GM23338 (cell line): Measurements from ENCODE around the gene MRTFA. TPM values are rescaled to one million over a fixed set of nuclear protein-coding genes. Genes with fewer than 3 reads are reported as not detected.
A peak's percentile ranks its signal among the peaks of the same experiment; 100 is the strongest.

Source experiments
- ATAC-seq: fragments of 200-7000 bp; cut with Tn5 transposase; 3 replicates; pipeline ENCODE4 v1.9.1; 2020
- DNase-seq: peaks from one replicate; pipeline ENCODE4 v3.0.0-alpha.2; 2015; ENCODE audit warnings: low spot score
- H2AFZ ChIP-seq: fragments of 200-600 bp; sonication (generic); 2 replicates; pipeline ENCODE4 v1.8.0; 2016; ENCODE audit warnings: antibody characterized with exemption, mild to moderate bottlenecking, moderate library complexity
- H3F3A ChIP-seq: fragments of 200-600 bp; sonication (generic); replicated peaks from 2 replicates; pipeline ENCODE4 v1.8.0; 2017; ENCODE audit warnings: antibody characterized with exemption, mixed run types, low read depth
- H3K27ac ChIP-seq: fragments of 200-600 bp; sonication (generic); 2 replicates; pipeline ENCODE4 v1.6.1; 2016; ENCODE audit warnings: low read depth
- H3K27me3 ChIP-seq: fragments of 200-600 bp; sonication (generic); 2 replicates; pipeline ENCODE4 v1.8.0; 2016; ENCODE audit warnings: mild to moderate bottlenecking, mixed run types, moderate library complexity; ENCODE audit not compliant: insufficient read depth
- H3K36me3 ChIP-seq: fragments of 200-600 bp; sonication (generic); 2 replicates; pipeline ENCODE4 v1.8.0; 2016; ENCODE audit warnings: mild to moderate bottlenecking; ENCODE audit not compliant: insufficient read depth
- H3K4me1 ChIP-seq: fragments of 200-600 bp; sonication (generic); 2 replicates; pipeline ENCODE4 v1.8.0; 2016; ENCODE audit warnings: mild to moderate bottlenecking, moderate library complexity; ENCODE audit not compliant: insufficient read depth
- H3K4me2 ChIP-seq: fragments of 200-600 bp; sonication (generic); 2 replicates; pipeline ENCODE4 v1.7.1; 2017; ENCODE audit warnings: mixed run types
- H3K4me3 ChIP-seq: fragments of 200-600 bp; sonication (generic); 2 replicates; pipeline ENCODE4 v1.6.1; 2016; ENCODE audit warnings: mixed run types
- H3K79me2 ChIP-seq: fragments of 200-600 bp; sonication (generic); replicated peaks from 2 replicates; pipeline ENCODE4 v1.8.0; 2017; ENCODE audit warnings: mild to moderate bottlenecking; ENCODE audit not compliant: insufficient read depth
- H3K9me2 ChIP-seq: fragments of 200-600 bp; sonication (generic); 2 replicates; pipeline ENCODE4 v1.8.0; 2017; ENCODE audit not compliant: insufficient read depth
- H4K20me1 ChIP-seq: fragments of 200-600 bp; sonication (generic); replicated peaks from 2 replicates; pipeline ENCODE4 v1.8.0; 2017; ENCODE audit warnings: mild to moderate bottlenecking; ENCODE audit not compliant: insufficient read depth
- H3K27ac Mint-ChIP-seq: 2 replicates; pipeline ENCODE4 v1.8.0; 2020; ENCODE audit warnings: inconsistent platforms, mild to moderate bottlenecking, moderate library complexity, mixed read lengths
- H3K27me3 Mint-ChIP-seq: 3 replicates; pipeline ENCODE4 v1.8.0; 2022; ENCODE audit warnings: low read depth, mild to moderate bottlenecking, moderate library complexity, mixed read lengths, inconsistent platforms; ENCODE audit not compliant: insufficient read depth, poor library complexity
- H3K36me3 Mint-ChIP-seq: 3 replicates; pipeline ENCODE4 v1.8.0; 2021; ENCODE audit warnings: low read depth, mild to moderate bottlenecking, inconsistent platforms, moderate library complexity, mixed read lengths
- H3K4me1 Mint-ChIP-seq: 3 replicates; pipeline ENCODE4 v1.8.0; 2020; ENCODE audit warnings: mild to moderate bottlenecking, inconsistent platforms, mixed read lengths
- H3K4me3 Mint-ChIP-seq: 3 replicates; pipeline ENCODE4 v1.8.0; 2021; ENCODE audit warnings: moderate library complexity, mild to moderate bottlenecking, inconsistent platforms, mixed read lengths
- H3K9me3 Mint-ChIP-seq: 3 replicates; pipeline ENCODE4 v1.8.0; 2020; ENCODE audit warnings: moderate library complexity, mild to moderate bottlenecking, inconsistent platforms, mixed read lengths
- CREB1 ChIP-seq: fragments of 250-450 bp; sonication (Bioruptor Pico); IDR thresholded peaks from 2 replicates; pipeline ENCODE4 v1.5.0; 2020; ENCODE audit warnings: low read depth, mild to moderate bottlenecking, moderate library complexity
- EZH2 ChIP-seq: fragments of 200-600 bp; sonication (generic); IDR thresholded peaks from one replicate; pipeline ENCODE4 v1.8.0; 2017; ENCODE audit warnings: antibody characterized with exemption, mild to moderate bottlenecking, low read depth; ENCODE audit not compliant: unreplicated experiment
- EZH2phosphoT487 ChIP-seq: fragments of 200-600 bp; sonication (generic); IDR thresholded peaks from one replicate; pipeline ENCODE4 v1.8.1; 2018; ENCODE audit warnings: antibody characterized with exemption; ENCODE audit not compliant: unreplicated experiment
- NANOG ChIP-seq: IDR thresholded peaks from 2 replicates; pipeline ENCODE4 v1.6.1; 2016; ENCODE audit warnings: antibody characterized with exemption, borderline replicate concordance
- POLR2AphosphoS5 ChIP-seq: IDR thresholded peaks from 2 replicates; pipeline ENCODE4 v1.6.1; 2016; ENCODE audit warnings: antibody characterized with exemption, low read depth
- STAT1 ChIP-seq: IDR thresholded peaks from one replicate; pipeline ENCODE4 v1.6.1; 2016; ENCODE audit warnings: antibody characterized with exemption; ENCODE audit not compliant: unreplicated experiment
- ZNF114 ChIP-seq: fragments of 250-450 bp; sonication (Bioruptor Pico); IDR thresholded peaks from 2 replicates; pipeline ENCODE4 v1.5.0; 2020; ENCODE audit warnings: mild to moderate bottlenecking, moderate library complexity
- ZNF331 ChIP-seq: fragments of 250-450 bp; sonication (Bioruptor Pico); IDR thresholded peaks from 2 replicates; pipeline ENCODE4 v1.5.0; 2020; ENCODE audit warnings: low read depth, mild to moderate bottlenecking, moderate library complexity
- polyA plus RNA-seq: library from polyadenylated mRNA; unstranded; fragments of >200 nt; fragmentation: Nextera tagmentation; extraction: Ambion mirVana; gene quantifications from 2 replicates; pipeline ENCODE4 v1.2.1, GENCODE V29; 2016
- total RNA-seq: library from RNA; depleted of rRNA; stranded (reverse); fragments of >200 nt; shearing (Covaris generic); gene quantifications from 2 replicates; pipeline ENCODE4 v1.2.3, GENCODE V29; 2014
- TF ChIP-seq, protein P1 (sequence below): fragments of 250-450 bp; sonication (Bioruptor Pico); IDR thresholded peaks from 2 replicates; pipeline ENCODE4 v1.5.0; 2020; ENCODE audit warnings: mild to moderate bottlenecking, moderate library complexity
- TF ChIP-seq, protein P2 (sequence below): IDR thresholded peaks from one replicate; pipeline ENCODE4 v1.6.1; 2018; ENCODE audit warnings: antibody characterized with exemption; ENCODE audit not compliant: unreplicated experiment
- TF ChIP-seq, protein P3 (sequence below): IDR thresholded peaks from 2 replicates; pipeline ENCODE4 v1.6.1; 2016; ENCODE audit warnings: antibody characterized with exemption
- TF ChIP-seq, protein P4 (sequence below), 2 experiments: fragments of 200-600 bp in 1 of 2; sonication (generic) in 1 of 2; conservative IDR thresholded peaks; 2 replicates each; pipeline versions ENCODE4 v1.5.1 to v1.6.1; 2016 to 2017; ENCODE audit warnings: antibody characterized with exemption in 2 of 2, low read depth in 2 of 2, mild to moderate bottlenecking in 2 of 2, moderate library complexity in 1 of 2

Gene MRTFA
- total and polyA plus RNA-seq, 2 experiments from 2014 or later, result 18.1 to 92.4 TPM

DNA sequence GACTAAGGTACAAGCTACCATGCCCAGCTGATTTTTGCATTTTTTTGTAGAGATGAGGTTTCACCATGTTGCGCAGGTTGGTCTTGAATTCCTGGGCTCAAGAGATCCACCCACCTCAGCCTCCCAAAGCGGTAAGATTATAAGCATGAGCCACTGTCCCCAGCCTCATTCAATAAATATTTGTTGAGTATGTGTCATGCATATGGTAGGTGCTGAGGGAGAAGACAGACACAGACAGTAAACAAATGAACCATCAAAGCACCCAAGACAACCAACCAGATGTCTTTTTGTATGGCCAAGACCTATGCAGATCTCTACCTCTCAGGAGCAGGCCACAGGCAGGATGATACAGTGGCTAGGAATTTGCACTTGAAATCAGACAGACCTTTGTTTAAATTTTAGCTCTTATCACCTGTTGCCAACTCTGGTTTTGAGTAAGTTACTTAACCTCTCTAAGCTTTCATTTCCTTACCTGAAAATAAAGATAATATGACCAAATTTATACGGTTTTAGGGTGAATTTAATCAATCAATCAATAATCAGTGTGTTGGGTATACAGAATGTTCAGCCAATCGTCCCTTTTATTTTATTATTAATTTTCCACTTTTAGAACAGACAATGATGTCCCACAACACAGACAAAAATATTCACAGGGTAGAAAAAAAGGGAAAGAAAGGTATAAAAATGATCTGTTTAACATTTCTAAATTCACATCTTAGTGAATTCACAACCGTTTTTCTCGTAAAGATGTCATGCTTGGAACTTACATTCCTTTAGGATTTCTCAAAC lies 137.9 kb downstream of the MRTFA start (continued):
- TF ChIP-seq CREB1 (CRISPR knock-in tag), result no peak
- no peak for TF ChIP-seq ZNF114 (CRISPR knock-in tag)
- TF ChIP-seq STAT1, result no peak

DNA sequence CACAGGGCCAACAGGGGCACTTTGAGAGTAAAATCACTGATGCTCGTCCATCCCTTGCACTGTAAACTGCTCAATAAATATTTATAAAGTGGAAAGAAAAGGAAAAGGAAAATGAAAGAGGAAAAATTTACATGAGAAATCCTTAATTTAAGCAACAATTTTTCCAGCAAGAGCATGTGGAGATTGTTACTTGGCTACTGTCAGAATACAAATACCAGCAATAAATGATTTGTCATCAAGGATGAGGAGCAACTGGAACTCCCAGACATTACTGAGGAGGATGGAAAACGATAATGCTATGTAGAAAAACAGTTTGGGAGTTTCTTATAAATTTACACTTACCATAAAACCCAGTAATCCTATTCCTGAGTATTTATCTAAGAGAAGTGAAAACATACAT lies 143.1 kb downstream of the MRTFA start:
- peaks cover 9% of the 10 kb centered on the region; the same call in 1 of the 2 replicates for H3K79me2 ChIP-seq
- TF ChIP-seq, protein P1, sequence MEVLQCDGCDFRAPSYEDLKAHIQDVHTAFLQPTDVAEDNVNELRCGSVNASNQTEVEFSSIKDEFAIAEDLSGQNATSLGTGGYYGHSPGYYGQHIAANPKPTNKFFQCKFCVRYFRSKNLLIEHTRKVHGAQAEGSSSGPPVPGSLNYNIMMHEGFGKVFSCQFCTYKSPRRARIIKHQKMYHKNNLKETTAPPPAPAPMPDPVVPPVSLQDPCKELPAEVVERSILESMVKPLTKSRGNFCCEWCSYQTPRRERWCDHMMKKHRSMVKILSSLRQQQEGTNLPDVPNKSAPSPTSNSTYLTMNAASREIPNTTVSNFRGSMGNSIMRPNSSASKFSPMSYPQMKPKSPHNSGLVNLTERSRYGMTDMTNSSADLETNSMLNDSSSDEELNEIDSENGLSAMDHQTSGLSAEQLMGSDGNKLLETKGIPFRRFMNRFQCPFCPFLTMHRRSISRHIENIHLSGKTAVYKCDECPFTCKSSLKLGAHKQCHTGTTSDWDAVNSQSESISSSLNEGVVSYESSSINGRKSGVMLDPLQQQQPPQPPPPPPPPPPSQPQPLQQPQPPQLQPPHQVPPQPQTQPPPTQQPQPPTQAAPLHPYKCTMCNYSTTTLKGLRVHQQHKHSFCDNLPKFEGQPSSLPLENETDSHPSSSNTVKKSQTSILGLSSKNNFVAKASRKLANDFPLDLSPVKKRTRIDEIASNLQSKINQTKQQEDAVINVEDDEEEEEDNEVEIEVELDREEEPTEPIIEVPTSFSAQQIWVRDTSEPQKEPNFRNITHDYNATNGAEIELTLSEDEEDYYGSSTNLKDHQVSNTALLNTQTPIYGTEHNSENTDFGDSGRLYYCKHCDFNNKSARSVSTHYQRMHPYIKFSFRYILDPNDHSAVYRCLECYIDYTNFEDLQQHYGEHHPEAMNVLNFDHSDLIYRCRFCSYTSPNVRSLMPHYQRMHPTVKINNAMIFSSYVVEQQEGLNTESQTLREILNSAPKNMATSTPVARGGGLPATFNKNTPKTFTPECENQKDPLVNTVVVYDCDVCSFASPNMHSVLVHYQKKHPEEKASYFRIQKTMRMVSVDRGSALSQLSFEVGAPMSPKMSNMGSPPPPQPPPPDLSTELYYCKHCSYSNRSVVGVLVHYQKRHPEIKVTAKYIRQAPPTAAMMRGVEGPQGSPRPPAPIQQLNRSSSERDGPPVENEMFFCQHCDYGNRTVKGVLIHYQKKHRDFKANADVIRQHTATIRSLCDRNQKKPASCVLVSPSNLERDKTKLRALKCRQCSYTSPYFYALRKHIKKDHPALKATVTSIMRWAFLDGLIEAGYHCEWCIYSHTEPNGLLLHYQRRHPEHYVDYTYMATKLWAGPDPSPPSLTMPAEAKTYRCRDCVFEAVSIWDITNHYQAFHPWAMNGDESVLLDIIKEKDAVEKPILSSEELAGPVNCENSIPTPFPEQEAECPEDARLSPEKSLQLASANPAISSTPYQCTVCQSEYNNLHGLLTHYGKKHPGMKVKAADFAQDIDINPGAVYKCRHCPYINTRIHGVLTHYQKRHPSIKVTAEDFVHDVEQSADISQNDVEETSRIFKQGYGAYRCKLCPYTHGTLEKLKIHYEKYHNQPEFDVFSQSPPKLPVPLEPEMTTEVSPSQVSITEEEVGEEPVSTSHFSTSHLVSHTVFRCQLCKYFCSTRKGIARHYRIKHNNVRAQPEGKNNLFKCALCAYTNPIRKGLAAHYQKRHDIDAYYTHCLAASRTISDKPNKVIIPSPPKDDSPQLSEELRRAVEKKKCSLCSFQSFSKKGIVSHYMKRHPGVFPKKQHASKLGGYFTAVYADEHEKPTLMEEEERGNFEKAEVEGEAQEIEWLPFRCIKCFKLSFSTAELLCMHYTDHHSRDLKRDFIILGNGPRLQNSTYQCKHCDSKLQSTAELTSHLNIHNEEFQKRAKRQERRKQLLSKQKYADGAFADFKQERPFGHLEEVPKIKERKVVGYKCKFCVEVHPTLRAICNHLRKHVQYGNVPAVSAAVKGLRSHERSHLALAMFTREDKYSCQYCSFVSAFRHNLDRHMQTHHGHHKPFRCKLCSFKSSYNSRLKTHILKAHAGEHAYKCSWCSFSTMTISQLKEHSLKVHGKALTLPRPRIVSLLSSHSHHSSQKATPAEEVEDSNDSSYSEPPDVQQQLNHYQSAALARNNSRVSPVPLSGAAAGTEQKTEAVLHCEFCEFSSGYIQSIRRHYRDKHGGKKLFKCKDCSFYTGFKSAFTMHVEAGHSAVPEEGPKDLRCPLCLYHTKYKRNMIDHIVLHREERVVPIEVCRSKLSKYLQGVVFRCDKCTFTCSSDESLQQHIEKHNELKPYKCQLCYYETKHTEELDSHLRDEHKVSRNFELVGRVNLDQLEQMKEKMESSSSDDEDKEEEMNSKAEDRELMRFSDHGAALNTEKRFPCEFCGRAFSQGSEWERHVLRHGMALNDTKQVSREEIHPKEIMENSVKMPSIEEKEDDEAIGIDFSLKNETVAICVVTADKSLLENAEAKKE (CRISPR knock-in tag), result no peak
- TF ChIP-seq, protein P2, sequence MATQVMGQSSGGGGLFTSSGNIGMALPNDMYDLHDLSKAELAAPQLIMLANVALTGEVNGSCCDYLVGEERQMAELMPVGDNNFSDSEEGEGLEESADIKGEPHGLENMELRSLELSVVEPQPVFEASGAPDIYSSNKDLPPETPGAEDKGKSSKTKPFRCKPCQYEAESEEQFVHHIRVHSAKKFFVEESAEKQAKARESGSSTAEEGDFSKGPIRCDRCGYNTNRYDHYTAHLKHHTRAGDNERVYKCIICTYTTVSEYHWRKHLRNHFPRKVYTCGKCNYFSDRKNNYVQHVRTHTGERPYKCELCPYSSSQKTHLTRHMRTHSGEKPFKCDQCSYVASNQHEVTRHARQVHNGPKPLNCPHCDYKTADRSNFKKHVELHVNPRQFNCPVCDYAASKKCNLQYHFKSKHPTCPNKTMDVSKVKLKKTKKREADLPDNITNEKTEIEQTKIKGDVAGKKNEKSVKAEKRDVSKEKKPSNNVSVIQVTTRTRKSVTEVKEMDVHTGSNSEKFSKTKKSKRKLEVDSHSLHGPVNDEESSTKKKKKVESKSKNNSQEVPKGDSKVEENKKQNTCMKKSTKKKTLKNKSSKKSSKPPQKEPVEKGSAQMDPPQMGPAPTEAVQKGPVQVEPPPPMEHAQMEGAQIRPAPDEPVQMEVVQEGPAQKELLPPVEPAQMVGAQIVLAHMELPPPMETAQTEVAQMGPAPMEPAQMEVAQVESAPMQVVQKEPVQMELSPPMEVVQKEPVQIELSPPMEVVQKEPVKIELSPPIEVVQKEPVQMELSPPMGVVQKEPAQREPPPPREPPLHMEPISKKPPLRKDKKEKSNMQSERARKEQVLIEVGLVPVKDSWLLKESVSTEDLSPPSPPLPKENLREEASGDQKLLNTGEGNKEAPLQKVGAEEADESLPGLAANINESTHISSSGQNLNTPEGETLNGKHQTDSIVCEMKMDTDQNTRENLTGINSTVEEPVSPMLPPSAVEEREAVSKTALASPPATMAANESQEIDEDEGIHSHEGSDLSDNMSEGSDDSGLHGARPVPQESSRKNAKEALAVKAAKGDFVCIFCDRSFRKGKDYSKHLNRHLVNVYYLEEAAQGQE, result no peak
- no peak for TF ChIP-seq POLR2AphosphoS5
- no peak for TF ChIP-seq ZNF331
- no peak for TF ChIP-seq CREB1 (CRISPR knock-in tag)
- TF ChIP-seq NANOG, result no peak
- TF ChIP-seq, protein P3, sequence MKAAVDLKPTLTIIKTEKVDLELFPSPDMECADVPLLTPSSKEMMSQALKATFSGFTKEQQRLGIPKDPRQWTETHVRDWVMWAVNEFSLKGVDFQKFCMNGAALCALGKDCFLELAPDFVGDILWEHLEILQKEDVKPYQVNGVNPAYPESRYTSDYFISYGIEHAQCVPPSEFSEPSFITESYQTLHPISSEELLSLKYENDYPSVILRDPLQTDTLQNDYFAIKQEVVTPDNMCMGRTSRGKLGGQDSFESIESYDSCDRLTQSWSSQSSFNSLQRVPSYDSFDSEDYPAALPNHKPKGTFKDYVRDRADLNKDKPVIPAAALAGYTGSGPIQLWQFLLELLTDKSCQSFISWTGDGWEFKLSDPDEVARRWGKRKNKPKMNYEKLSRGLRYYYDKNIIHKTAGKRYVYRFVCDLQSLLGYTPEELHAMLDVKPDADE, result no peak
- TF ChIP-seq, protein P4, sequence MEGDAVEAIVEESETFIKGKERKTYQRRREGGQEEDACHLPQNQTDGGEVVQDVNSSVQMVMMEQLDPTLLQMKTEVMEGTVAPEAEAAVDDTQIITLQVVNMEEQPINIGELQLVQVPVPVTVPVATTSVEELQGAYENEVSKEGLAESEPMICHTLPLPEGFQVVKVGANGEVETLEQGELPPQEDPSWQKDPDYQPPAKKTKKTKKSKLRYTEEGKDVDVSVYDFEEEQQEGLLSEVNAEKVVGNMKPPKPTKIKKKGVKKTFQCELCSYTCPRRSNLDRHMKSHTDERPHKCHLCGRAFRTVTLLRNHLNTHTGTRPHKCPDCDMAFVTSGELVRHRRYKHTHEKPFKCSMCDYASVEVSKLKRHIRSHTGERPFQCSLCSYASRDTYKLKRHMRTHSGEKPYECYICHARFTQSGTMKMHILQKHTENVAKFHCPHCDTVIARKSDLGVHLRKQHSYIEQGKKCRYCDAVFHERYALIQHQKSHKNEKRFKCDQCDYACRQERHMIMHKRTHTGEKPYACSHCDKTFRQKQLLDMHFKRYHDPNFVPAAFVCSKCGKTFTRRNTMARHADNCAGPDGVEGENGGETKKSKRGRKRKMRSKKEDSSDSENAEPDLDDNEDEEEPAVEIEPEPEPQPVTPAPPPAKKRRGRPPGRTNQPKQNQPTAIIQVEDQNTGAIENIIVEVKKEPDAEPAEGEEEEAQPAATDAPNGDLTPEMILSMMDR (conservative IDR thresholded peaks at IDR 0.05; ENCODE audit: low read depth in 2 of 2), result no peak
- no peak for TF ChIP-seq EZH2phosphoT487
- TF ChIP-seq EZH2, result no peak

More for the DNA sequence above, 143.1 kb downstream of the MRTFA start:
- Mint-ChIP-seq H3K4me3 (no peak overlapping the region), H3K36me3 (peaks cover 7% of the 10 kb centered on the region), H3K9me3 (peaks cover 2% of the 10 kb centered on the region; the same call in 1 of the 3 replicates), H3K4me1 (peaks cover 16% of the 10 kb centered on the region), H3K27ac (no peak overlapping the region), H3K27me3 (peaks cover 2% of the 10 kb centered on the region)
- no peaks in the 10 kb centered on the region for H3K36me3 ChIP-seq
- H3K4me3 ChIP-seq, result no peak overlapping the region
- no peaks in the 10 kb centered on the region for H3F3A ChIP-seq
- DNase-seq (no peak), ATAC-seq (no peak)
- H3K4me1 ChIP-seq, result peaks cover 15% of the 10 kb centered on the region
- H2AFZ ChIP-seq, result no peak overlapping the region
- no peaks in the 10 kb centered on the region for H3K27me3 ChIP-seq
- no peaks in the 10 kb centered on the region for H3K9me2 ChIP-seq
- peaks cover 7% of the 10 kb centered on the region for H4K20me1 ChIP-seq
- H3K27ac ChIP-seq, result 0 out of 2 replicates have a peak overlapping the region, but pooled peaks have one; percentile 22
- no peak overlapping the region for H3K4me2 ChIP-seq
